ENCODE measurements around the gene AIG1.
A peak's percentile ranks its signal among the peaks of the same experiment; 100 is the strongest.

The AIG1 gene

DNA sequence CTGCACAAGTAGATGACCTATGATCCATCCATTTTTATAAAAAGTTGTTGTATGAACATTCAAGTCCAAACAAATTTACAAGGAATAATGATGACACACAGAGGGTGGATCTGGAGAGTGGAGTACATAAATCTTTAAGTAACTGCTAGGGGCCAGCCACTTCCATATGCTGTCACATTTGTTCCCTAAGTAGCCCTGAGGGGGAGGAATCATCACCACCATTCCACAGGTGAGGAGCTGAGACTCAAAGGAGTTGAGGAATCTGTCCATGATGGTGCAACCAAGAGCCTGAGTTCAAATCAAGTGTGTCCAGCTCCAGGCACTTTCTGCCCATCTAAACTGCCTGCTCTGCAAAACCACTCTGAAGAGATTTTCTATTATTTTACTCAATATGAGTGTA lies 132.1 kb downstream of the AIG1 start:
- TF ChIP-seq, protein P1, sequence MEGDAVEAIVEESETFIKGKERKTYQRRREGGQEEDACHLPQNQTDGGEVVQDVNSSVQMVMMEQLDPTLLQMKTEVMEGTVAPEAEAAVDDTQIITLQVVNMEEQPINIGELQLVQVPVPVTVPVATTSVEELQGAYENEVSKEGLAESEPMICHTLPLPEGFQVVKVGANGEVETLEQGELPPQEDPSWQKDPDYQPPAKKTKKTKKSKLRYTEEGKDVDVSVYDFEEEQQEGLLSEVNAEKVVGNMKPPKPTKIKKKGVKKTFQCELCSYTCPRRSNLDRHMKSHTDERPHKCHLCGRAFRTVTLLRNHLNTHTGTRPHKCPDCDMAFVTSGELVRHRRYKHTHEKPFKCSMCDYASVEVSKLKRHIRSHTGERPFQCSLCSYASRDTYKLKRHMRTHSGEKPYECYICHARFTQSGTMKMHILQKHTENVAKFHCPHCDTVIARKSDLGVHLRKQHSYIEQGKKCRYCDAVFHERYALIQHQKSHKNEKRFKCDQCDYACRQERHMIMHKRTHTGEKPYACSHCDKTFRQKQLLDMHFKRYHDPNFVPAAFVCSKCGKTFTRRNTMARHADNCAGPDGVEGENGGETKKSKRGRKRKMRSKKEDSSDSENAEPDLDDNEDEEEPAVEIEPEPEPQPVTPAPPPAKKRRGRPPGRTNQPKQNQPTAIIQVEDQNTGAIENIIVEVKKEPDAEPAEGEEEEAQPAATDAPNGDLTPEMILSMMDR (IDR thresholded peaks at IDR 0.05): no peak
- no peak overlapping the region for H3K27ac Mint-ChIP-seq
- DNase-seq: no peak
- H3K4me1 Mint-ChIP-seq: peaks cover 31% of the 10 kb centered on the region
- no peaks in the 10 kb centered on the region for H3K9me3 Mint-ChIP-seq
- H3K27me3 Mint-ChIP-seq (ENCODE audit: low read depth, poor library complexity): no peaks in the 10 kb centered on the region
- no peak overlapping the region for H3K4me3 Mint-ChIP-seq
- H3K36me3 Mint-ChIP-seq (ENCODE audit: low read depth): peaks cover 25% of the 10 kb centered on the region

DNA sequence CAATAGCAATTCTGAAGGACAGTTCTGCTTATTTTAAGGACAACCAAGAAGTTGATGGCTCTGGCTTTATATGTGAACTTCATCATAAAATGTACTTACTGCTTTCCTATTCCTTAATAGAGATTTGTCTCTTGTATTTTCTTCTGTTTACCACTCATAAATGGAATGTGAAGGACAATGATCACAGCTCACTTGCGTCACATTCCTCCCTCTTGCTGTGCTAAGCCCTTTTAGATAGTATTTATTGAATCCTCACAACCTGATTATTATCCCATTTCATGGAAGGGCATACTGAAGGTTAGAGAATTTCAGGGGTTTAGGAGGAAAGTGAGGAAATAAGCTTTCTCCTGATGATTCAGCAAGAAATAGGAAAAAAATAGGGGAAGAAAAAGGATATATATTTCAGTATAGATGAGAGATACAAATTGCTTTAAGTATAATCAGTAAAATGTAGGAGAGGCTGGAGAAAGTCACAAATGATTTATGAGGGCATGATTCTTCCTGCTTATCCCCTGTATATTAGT lies 132.9 kb downstream of the AIG1 start:
- Mint-ChIP-seq H3K36me3 (ENCODE audit: low read depth) (peaks cover 22% of the 10 kb centered on the region), H3K27ac (no peak overlapping the region), H3K27me3 (ENCODE audit: low read depth, poor library complexity) (peaks cover 2% of the 10 kb centered on the region), H3K4me1 (peaks cover 31% of the 10 kb centered on the region), H3K9me3 (no peaks in the 10 kb centered on the region), H3K4me3 (no peak overlapping the region)
- TF ChIP-seq, protein P1 (IDR thresholded peaks at IDR 0.05): no peak
- no peak for DNase-seq

DNA sequence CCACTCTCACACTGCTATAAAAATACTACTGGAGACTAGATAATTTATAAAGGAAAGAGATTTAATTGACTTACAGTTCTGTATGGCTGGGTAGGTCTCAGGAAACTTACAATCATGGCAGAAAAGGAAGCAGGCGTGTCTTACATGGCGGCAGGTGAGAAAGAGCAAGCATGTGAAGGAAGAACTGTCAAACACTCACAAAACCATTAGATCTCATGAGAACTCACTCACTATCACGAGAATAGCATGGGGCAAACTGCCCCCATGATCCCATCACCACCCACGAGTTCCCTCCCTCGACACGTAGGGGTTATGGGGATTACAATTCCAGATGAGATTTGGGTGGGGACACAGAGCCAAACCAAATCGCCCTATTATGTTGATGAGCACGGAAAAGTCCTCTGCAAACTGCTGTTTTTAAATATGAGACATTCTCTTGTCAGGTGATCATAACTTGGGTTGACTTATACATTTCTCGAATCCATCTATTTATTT lies 133.5 kb downstream of the AIG1 start:
- no peaks in the 10 kb centered on the region for H3K9me3 Mint-ChIP-seq
- H3K4me3 Mint-ChIP-seq: no peak overlapping the region
- no peak overlapping the region for H3K27ac Mint-ChIP-seq
- TF ChIP-seq, protein P1 (IDR thresholded peaks at IDR 0.05): no peak
- H3K4me1 Mint-ChIP-seq: peaks cover 31% of the 10 kb centered on the region
- peaks cover 3% of the 10 kb centered on the region for H3K27me3 Mint-ChIP-seq (ENCODE audit: low read depth, poor library complexity)
- H3K36me3 Mint-ChIP-seq (ENCODE audit: low read depth): peaks cover 24% of the 10 kb centered on the region
- DNase-seq: no peak

DNA sequence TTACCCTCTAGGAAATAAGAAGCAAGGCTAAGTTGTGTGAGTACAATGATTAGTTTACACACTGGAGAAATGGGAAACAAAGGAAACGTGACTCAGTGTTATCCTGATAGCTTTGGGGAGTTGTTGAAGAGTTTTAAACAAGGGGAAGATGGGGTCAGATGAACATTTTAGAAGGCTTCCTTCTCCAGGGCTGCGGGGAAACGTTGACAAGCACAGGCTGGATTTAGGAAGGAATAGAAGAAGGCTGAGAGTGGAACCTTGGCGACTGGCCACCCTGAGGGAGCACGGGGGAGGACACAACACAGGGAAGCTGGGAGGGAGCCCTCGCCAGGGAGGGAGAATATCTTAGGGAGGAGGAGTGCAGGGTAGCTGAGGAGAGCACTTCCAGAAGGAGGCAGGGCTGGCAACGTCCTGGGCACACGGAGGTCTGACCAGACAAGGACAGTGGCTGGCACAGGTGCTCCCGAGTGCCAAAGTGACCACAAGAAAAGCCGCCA lies 134.7 kb downstream of the AIG1 start:
- peaks cover 34% of the 10 kb centered on the region for H3K36me3 Mint-ChIP-seq (ENCODE audit: low read depth)
- TF ChIP-seq, protein P1 (IDR thresholded peaks at IDR 0.05): no peak
- H3K9me3 Mint-ChIP-seq: no peaks in the 10 kb centered on the region
- H3K27ac Mint-ChIP-seq: peak overlapping the region; percentile 94
- no peak overlapping the region for H3K4me3 Mint-ChIP-seq
- H3K27me3 Mint-ChIP-seq (ENCODE audit: low read depth, poor library complexity): peaks cover 3% of the 10 kb centered on the region
- peaks cover 31% of the 10 kb centered on the region for H3K4me1 Mint-ChIP-seq
- DNase-seq: no peak

DNA sequence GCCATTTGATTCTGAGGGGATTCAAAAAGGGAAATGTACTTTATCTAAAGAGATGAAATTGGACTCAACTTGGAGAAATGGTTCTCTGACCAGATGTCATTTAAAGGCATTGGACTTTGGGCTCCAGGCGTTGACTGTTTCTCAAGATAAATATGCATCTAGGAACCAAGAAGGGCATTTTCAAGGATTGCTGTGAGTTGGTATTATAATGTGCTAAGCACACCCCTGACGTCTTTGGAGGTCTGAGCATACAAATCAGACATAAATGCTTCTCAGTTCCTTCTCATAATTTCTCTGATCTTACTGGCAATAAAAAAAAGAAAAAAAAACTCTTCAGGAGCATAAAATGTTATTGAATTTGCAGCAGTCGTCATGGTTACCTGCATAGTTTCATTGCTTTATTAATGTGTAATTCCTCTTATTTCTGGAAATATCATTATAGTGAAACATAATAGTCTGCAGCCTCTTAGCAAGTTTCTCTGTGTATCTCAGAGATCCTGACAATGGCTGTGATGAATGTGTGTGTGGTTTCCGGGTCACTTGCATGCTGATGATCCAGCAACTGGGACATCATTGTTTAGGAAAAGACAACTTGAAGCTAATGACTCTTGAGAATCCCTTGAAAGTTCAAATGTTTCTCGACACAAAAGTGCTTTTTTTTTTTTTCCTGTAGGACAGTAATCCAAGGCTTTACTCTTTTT lies 136.0 kb downstream of the AIG1 start:
- DNase-seq: peak; percentile 11
- peak overlapping the region; percentile 31 for H3K4me3 Mint-ChIP-seq
- peaks cover 34% of the 10 kb centered on the region for H3K36me3 Mint-ChIP-seq (ENCODE audit: low read depth)
- no peaks in the 10 kb centered on the region for H3K9me3 Mint-ChIP-seq
- H3K27ac Mint-ChIP-seq: peak overlapping the region; percentile 74
- H3K4me1 Mint-ChIP-seq: peaks cover 31% of the 10 kb centered on the region
- peaks cover 3% of the 10 kb centered on the region for H3K27me3 Mint-ChIP-seq (ENCODE audit: low read depth, poor library complexity)
- TF ChIP-seq, protein P1 (IDR thresholded peaks at IDR 0.05): no peak

All from nephron progenitor cell (in vitro differentiated cells).